ENCODE results near the gene PPP3R2. TPM values are rescaled to one million over a fixed set of nuclear protein-coding genes. Genes with fewer than 3 reads are reported as not detected.

PPP3R2 gene
- total RNA-seq, 1 experiment from 2014 or later: not detected

GRCh38 chr9:101579711-101580545 is 14.8 kb downstream of the PPP3R2 start (continued):
- no peak for TF ChIP-seq ZNF281 (CRISPR knock-in tag; IDR thresholded peaks at IDR 0.05)
- no peak for TF ChIP-seq ELF4 (CRISPR knock-in tag; IDR thresholded peaks at IDR 0.05; ENCODE audit: low read depth)
- no peak for TF ChIP-seq ZNF232 (CRISPR knock-in tag; IDR thresholded peaks at IDR 0.05)
- no peak for TF ChIP-seq MAX (CRISPR knock-in tag; IDR thresholded peaks at IDR 0.05)
- TF ChIP-seq JAZF1 (CRISPR knock-in tag; IDR thresholded peaks at IDR 0.05): no peak

GRCh38 chr9:101578378-101578777 is 16.4 kb downstream of the PPP3R2 start:
- Mint-ChIP-seq H3K36me3 (no peaks in the 10 kb centered on the region), H3K9me3 (no peaks in the 10 kb centered on the region; the same call in 1 of the 2 replicates), H3K4me3 (no peak overlapping the region), H3K27ac (no peak overlapping the region), H3K27me3 (ENCODE audit: low read depth) (no peaks in the 10 kb centered on the region), H3K4me1 (peaks cover 32% of the 10 kb centered on the region)
- POLR2A ChIA-PET: no interaction called here
- no peak for TF ChIP-seq ZBTB21 (CRISPR knock-in tag; IDR thresholded peaks at IDR 0.05; ENCODE audit: borderline replicate concordance)
- TF ChIP-seq ZNF423 (CRISPR knock-in tag; IDR thresholded peaks at IDR 0.05): 0 out of 2 replicates have a peak, but pooled peaks have one; percentile 32
- ATAC-seq (no peak), DNase-seq (ENCODE audit: low spot score) (no peak)
- CTCF ChIA-PET: no interaction called here

- DNase-seq (ENCODE audit: low spot score): no peak
- ChIA-PET CTCF (no interaction called here), POLR2A (no interaction called here)
- Mint-ChIP-seq H3K27me3 (ENCODE audit: low read depth) (no peaks in the 10 kb centered on the region), H3K4me3 (no peak overlapping the region), H3K36me3 (no peaks in the 10 kb centered on the region; the same call in 1 of the 2 replicates), H3K4me1 (peaks cover 46% of the 10 kb centered on the region), H3K9me3 (no peaks in the 10 kb centered on the region), H3K27ac (no peak overlapping the region)
- no peak for ATAC-seq
- TF ChIP-seq MXD4 (CRISPR knock-in tag; IDR thresholded peaks at IDR 0.05; ENCODE audit: borderline replicate concordance): no peak
- no peak for TF ChIP-seq ZNF396 (CRISPR knock-in tag; IDR thresholded peaks at IDR 0.05; ENCODE audit: borderline replicate concordance)
- no peak for TF ChIP-seq ZNF317 (CRISPR knock-in tag; IDR thresholded peaks at IDR 0.05; ENCODE audit: borderline replicate concordance, low read depth)
- no peak for TF ChIP-seq ZNF281 (CRISPR knock-in tag; IDR thresholded peaks at IDR 0.05)
- no peak for TF ChIP-seq CREM (CRISPR knock-in tag; IDR thresholded peaks at IDR 0.05)
- TF ChIP-seq MAX (CRISPR knock-in tag; IDR thresholded peaks at IDR 0.05): no peak
- TF ChIP-seq E2F4 (CRISPR knock-in tag; IDR thresholded peaks at IDR 0.05; ENCODE audit: borderline replicate concordance, low read depth): no peak
- TF ChIP-seq FOXP1 (CRISPR knock-in tag; IDR thresholded peaks at IDR 0.05; ENCODE audit: borderline replicate concordance): no peak
- no peak for TF ChIP-seq HMGXB4 (CRISPR knock-in tag; IDR thresholded peaks at IDR 0.05)
- TF ChIP-seq ZNF512 (CRISPR knock-in tag; IDR thresholded peaks at IDR 0.05; ENCODE audit: borderline replicate concordance): no peak
- TF ChIP-seq ZNF416 (CRISPR knock-in tag; IDR thresholded peaks at IDR 0.05): no peak
- TF ChIP-seq JUN (CRISPR knock-in tag; IDR thresholded peaks at IDR 0.05): no peak
Observed at GRCh38 chr9:101574731-101575333, 19.9 kb downstream of the PPP3R2 start.
